ENCODE measurements around the gene EFHD1.
"Not testable (repeated sequence)": the region's sequence is repeated elsewhere in the genome, so short reads cannot be mapped to it uniquely, and the experiment has no call there.

The EFHD1 gene

DNA sequence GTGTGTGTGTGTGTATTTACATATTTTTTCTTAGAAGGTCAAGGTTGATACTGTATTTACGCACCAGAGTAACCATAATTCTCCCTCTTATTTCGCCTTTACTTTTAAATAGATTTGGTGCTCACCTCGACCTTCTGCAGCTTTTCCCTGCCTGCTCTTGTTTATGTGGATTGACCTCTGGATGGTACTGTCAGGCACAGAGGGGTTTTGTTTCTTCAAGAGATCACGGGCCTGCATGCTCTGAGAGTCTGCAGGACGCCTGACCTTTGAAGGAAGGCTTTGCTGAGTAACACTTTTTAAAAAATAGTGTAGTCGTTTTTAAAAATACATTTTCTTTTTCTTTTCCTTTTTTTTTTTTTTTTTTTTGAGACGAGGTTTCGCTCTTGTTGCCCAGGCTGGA is 18.1 kb upstream of the EFHD1 start:
- no peak for DNase-seq (ENCODE audit: low read depth, low spot score)

GRCh38 chr2:232621186-232621585 is 12.2 kb upstream of the EFHD1 start:
- DNase-seq (ENCODE audit: low read depth, low spot score) = no peak

GRCh38 chr2:232622563-232622962 is 10.8 kb upstream of the EFHD1 start:
- no peak for DNase-seq (ENCODE audit: low read depth, low spot score)

- no peak for DNase-seq (ENCODE audit: low read depth, low spot score)
These were observed 9.3 kb upstream of the EFHD1 start for GRCh38 chr2:232623768-232624765.

DNA sequence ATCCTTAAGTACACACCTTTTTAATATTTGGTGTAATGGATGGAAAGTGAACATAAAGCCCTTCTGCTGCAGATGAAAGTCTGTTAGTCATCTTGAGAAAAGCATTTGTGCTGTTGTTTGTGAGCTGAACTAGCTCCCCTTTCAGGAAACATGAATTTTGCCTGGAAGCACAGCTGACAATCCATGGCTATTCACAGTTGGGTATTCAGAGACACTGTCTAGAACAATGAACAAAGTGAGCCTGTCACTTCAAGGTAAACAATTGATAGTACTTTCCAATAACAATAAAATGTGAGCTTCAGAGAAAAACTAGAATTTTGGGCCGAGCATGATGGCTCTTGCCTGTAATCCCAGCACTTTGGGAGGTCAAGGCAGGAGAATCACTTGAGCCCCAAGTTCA is 6.8 kb upstream of the EFHD1 start:
- DNase-seq (ENCODE audit: low read depth, low spot score) = no peak

- no peak for DNase-seq (ENCODE audit: low read depth, low spot score)
These were observed 4.8 kb upstream of the EFHD1 start for GRCh38 chr2:232628466-232629128.

GRCh38 chr2:232629129-232629475 is 4.3 kb upstream of the EFHD1 start:
- no peak for DNase-seq (ENCODE audit: low read depth, low spot score)

- DNase-seq (ENCODE audit: low read depth, low spot score) = no peak
These were observed 1.0 kb upstream of the EFHD1 start for GRCh38 chr2:232632229-232632903.

DNA sequence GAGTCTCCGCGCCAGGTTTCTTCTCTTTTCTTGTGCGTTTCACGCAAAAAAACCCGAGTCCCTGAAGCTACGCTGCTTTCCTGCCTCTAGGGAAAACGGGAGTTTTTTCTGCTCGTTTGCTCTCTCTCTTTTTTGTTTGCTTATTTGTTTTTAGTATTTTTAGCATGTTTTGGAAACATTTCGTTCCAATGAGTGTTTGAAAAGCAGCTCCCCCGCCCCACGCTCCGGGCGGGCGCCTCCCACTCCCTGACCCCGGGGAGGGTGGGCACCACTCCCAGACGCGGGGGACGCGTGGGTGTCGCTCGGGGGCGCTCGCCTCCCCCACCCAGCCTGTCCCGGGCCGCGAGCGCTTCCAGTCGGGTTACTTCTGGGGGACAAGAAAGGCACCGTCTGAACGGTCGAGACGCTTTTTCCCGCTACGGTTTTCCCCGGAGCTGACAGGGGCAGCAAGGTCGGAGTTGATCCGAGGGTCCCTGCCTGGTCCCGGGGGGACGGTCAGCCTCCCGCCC is 446 bp upstream of the EFHD1 start:
- DNase-seq (ENCODE audit: low read depth, low spot score) = no peak

GRCh38 chr2:232634206-232635150 is 1.1 kb downstream of the EFHD1 start:
- no peak for DNase-seq (ENCODE audit: low read depth, low spot score)

GRCh38 chr2:232635376-232635775 is 2.0 kb downstream of the EFHD1 start:
- DNase-seq (ENCODE audit: low read depth, low spot score) = not testable (repeated sequence)

- DNase-seq (ENCODE audit: low read depth, low spot score) = no peak
These were observed 2.4 kb downstream of the EFHD1 start for GRCh38 chr2:232635820-232636219.

- DNase-seq (ENCODE audit: low read depth, low spot score) = no peak
These were observed 3.5 kb downstream of the EFHD1 start for GRCh38 chr2:232636788-232637420.

DNA sequence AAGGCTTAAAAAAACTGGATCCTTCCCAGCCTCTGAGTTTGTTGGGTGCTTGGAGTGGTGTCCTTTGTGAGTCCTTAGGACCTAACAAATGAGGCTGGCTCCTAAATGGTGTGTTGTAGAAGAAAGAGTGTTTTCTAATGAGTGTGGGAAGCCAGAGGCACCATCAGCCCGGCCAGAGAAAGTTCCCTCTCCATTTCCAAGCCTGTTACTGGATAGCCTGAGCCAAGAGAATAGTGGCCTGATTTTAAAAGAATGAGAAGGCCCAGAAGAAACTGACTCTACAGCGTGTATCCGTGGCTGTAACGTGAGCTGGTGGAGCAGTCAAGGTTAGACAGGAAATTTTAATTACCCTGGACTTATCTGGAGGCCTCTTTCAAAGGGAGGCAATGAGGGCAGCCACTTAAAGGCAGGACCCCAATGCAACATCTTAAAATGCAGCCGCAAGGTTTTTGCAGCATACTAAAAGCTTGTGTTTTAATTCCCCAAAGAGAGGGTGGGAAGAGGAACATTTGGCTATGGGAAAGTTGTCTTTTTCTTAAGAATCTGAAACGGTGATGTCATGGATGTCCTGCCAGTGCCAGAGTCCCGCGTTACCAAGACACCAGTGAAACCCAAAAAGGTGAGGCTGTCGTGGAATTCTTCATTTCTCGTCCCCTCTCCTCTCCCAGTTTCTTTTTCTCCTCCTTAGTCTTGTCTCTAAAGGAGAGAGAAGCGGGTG is 4.6 kb downstream of the EFHD1 start:
- DNase-seq (ENCODE audit: low read depth, low spot score) = no peak

GRCh38 chr2:232641153-232641848 is 7.9 kb downstream of the EFHD1 start:
- no peak for DNase-seq (ENCODE audit: low read depth, low spot score)

GRCh38 chr2:232643147-232643425 is 9.7 kb downstream of the EFHD1 start:
- DNase-seq (ENCODE audit: low read depth, low spot score) = no peak

GRCh38 chr2:232643813-232644347 is 10.5 kb downstream of the EFHD1 start:
- DNase-seq (ENCODE audit: low read depth, low spot score) = no peak

DNA sequence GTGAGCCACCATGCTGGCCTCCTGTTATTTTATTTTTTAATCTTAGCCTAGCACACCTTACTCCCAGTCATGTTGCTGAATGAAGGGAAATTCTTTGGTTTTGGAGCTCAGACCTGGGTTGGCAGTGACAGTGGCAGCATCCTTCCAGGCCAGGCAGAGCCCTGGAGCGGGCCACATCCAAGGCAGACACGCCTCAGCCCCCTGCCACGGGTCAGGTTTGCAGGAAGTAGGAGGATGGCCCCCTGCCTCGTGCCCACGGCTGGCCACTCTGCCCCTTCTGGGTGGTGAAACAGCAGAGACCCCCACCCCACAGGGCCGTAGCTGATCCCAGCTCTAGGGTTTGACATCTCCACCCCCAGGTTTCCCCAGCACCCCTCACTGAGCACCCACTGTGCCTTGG is 11.7 kb downstream of the EFHD1 start:
- no peak for DNase-seq (ENCODE audit: low read depth, low spot score)

DNA sequence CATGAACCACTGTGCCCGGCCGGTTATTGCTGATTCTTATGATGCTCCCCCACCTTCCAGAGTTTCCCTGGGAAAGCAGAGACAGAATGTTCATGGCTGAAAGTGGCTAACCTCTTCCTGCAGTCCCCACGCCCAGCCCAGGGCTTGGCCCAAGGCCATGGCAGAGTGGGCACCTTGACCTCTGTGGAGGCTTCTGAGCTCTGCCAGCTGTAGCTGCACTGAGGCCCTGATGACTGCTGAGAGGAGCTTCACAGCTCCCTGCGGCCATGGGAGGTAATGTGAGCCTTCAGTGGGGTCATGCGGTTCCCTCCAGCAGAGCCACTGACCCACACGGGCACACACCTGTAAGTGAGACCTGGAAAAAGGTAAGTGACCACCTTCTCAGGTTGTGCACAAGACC is 13.3 kb downstream of the EFHD1 start:
- DNase-seq (ENCODE audit: low read depth, low spot score) = no peak

Data from iPS DF 19.7 (cell line).